ENCODE measurements around the gene CRYBG1. TPM values are rescaled to one million over a fixed set of nuclear protein-coding genes. Genes with fewer than 3 reads are reported as not detected.
"Not testable (repeated sequence)": the region's sequence is repeated elsewhere in the genome, so short reads cannot be mapped to it uniquely, and the experiment has no call there.

Gene CRYBG1
- total RNA-seq, 2 experiments from 2014 or later, result 34.9 to 36.8 TPM

- Mint-ChIP-seq H3K4me1 (ENCODE audit: low read depth) (peaks cover 64% of the 10 kb centered on the region), H3K4me3 (peak overlapping the region; percentile 81), H3K27ac (peak overlapping the region; percentile 95), H3K9me3 (ENCODE audit: insufficient read depth) (no peaks in the 10 kb centered on the region), H3K36me3 (ENCODE audit: low read depth) (peaks cover 17% of the 10 kb centered on the region), H3K27me3 (ENCODE audit: low read depth) (peaks cover 2% of the 10 kb centered on the region)
- ChIA-PET CTCF (interaction anchor here (0.9 to 8.3 kb wide), 20 partner anchors 9 to 485 kb away, joined by 3 to 156 read pairs (median 7); no protein-coding TSS in a partner anchor), POLR2A (interaction anchor here (0.6 to 6.8 kb wide), 12 partner anchors 10 to 533 kb away, joined by 3 to 146 read pairs (median 3); partner anchors contain the start of gene ATG5)
- peak; percentile 72 for ATAC-seq
- peak; percentile 89 for DNase-seq
Measured at GRCh38 chr6:106512048-106512967, 151.8 kb downstream of the CRYBG1 start.

DNA sequence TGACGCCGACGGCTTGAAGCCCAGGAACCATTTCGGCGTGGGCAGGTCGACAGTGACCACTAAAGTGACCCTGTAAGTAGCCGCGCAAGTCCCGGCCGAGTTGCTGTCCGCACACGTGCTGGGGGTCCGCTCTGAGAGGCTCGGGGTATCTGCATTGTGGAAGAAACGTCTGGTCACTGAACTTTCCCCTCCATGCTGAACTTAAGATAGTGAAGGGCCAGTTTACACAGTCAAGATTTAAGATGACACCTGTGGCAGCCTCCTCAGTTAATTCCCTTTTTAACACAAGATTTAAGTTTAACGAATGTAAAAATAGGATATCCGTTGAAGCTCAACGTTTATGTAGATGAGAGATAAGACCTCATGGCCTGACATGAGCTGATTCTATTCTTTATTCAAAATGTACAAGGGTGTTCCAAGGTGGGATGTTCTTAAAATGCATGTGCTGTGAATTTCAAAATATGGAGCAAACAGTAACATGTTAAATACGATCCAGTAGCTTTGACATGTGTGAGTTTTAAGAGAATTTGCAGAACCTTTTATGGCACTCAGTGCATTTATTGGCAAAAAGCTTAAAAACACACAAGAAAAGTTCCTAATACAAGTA, 152.6 kb downstream of the CRYBG1 start:
- Mint-ChIP-seq H3K9me3 (ENCODE audit: insufficient read depth) (no peaks in the 10 kb centered on the region), H3K4me1 (ENCODE audit: low read depth) (peaks cover 69% of the 10 kb centered on the region), H3K27me3 (ENCODE audit: low read depth) (peaks cover 2% of the 10 kb centered on the region), H3K4me3 (peak overlapping the region; percentile 81), H3K27ac (peak overlapping the region; percentile 95), H3K36me3 (ENCODE audit: low read depth) (peaks cover 20% of the 10 kb centered on the region)
- DNase-seq (no peak), ATAC-seq (no peak)
- CTCF ChIA-PET, result interaction anchor here (0.8 to 8.3 kb wide), 16 partner anchors 9 to 467 kb away, joined by 3 to 156 read pairs (median 10); no protein-coding TSS in a partner anchor
- POLR2A ChIA-PET, result interaction anchor here (0.9 to 6.8 kb wide), 7 partner anchors 10 to 188 kb away, joined by 3 to 146 read pairs (median 3); partner anchors contain the start of gene ATG5

GRCh38 chr6:106513808-106514582, 153.5 kb downstream of the CRYBG1 start:
- CTCF ChIA-PET, result interaction anchor here (0.8 to 8.3 kb wide), 9 partner anchors 9 to 69 kb away, joined by 3 to 156 read pairs (median 30); no protein-coding TSS in a partner anchor
- ATAC-seq (no peak), DNase-seq (no peak)
- Mint-ChIP-seq H3K9me3 (ENCODE audit: insufficient read depth) (no peaks in the 10 kb centered on the region), H3K4me3 (peak overlapping the region; percentile 81), H3K4me1 (ENCODE audit: low read depth) (peaks cover 65% of the 10 kb centered on the region), H3K36me3 (ENCODE audit: low read depth) (peaks cover 20% of the 10 kb centered on the region), H3K27ac (peak overlapping the region; percentile 95), H3K27me3 (ENCODE audit: low read depth) (no peaks in the 10 kb centered on the region)
- POLR2A ChIA-PET, result interaction anchor here (2.3 to 6.8 kb wide), 3 partner anchors 9 to 189 kb away, joined by 6 to 146 read pairs (median 25); partner anchors contain the start of gene ATG5

DNA sequence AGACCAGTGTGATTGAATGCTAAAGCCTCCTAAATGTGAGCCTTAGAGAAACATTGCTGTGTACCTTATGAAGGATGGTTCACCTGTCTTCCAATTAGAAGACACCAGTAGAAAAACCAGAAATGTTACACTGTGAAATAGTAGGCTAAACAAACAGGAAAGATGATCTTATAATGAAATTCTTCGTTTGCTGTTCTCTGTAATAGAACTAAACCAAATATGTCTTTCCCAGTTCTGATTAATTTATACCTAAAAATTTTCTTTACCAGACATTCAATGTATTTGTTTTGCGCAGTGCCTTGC, 154.0 kb downstream of the CRYBG1 start:
- DNase-seq, result no peak
- Mint-ChIP-seq H3K27me3 (ENCODE audit: low read depth) (no peaks in the 10 kb centered on the region), H3K9me3 (ENCODE audit: insufficient read depth) (no peaks in the 10 kb centered on the region), H3K27ac (peak overlapping the region; percentile 95), H3K4me1 (ENCODE audit: low read depth) (peaks cover 64% of the 10 kb centered on the region), H3K4me3 (peak overlapping the region; percentile 81), H3K36me3 (ENCODE audit: low read depth) (peaks cover 20% of the 10 kb centered on the region)
- no peak for ATAC-seq
- POLR2A ChIA-PET, result interaction anchor here (6.8 kb wide), 1 partner anchor 8 kb away, joined by 146 read pairs; no protein-coding TSS in a partner anchor
- CTCF ChIA-PET, result interaction anchor here (5.7 to 8.3 kb wide), 3 partner anchors 8 to 50 kb away, joined by 35 to 156 read pairs (median 127); no protein-coding TSS in a partner anchor

GRCh38 chr6:106515582-106515981, 155.1 kb downstream of the CRYBG1 start:
- ATAC-seq; DNase-seq; H3K27ac Mint-ChIP-seq; H3K27me3 Mint-ChIP-seq (ENCODE audit: low read depth); POLR2A ChIA-PET; H3K9me3 Mint-ChIP-seq (ENCODE audit: insufficient read depth); H3K4me3 Mint-ChIP-seq: not testable (repeated sequence)
- Mint-ChIP-seq H3K4me1 (ENCODE audit: low read depth) (peaks cover 63% of the 10 kb centered on the region), H3K36me3 (ENCODE audit: low read depth) (peaks cover 20% of the 10 kb centered on the region)
- CTCF ChIA-PET, result interaction anchor here (1.7 kb wide), 1 partner anchor 482 kb away, joined by 3 read pairs; no protein-coding TSS in a partner anchor

- DNase-seq (no peak), ATAC-seq (no peak)
- Mint-ChIP-seq H3K27ac (peak overlapping the region; percentile 82), H3K4me1 (ENCODE audit: low read depth) (peaks cover 57% of the 10 kb centered on the region), H3K9me3 (ENCODE audit: insufficient read depth) (no peaks in the 10 kb centered on the region), H3K27me3 (ENCODE audit: low read depth) (no peaks in the 10 kb centered on the region), H3K36me3 (ENCODE audit: low read depth) (peaks cover 27% of the 10 kb centered on the region), H3K4me3 (peak overlapping the region; percentile 52)
- ChIA-PET CTCF (interaction anchor here (1.3 to 1.7 kb wide), 2 partner anchors 50 to 481 kb away, joined by 3 to 6 read pairs; no protein-coding TSS in a partner anchor), POLR2A (interaction anchor here (0.6 kb wide), 1 partner anchor 104 kb away, joined by 3 read pairs; no protein-coding TSS in a partner anchor)
Measured at GRCh38 chr6:106516616-106517015, 156.1 kb downstream of the CRYBG1 start.

DNA sequence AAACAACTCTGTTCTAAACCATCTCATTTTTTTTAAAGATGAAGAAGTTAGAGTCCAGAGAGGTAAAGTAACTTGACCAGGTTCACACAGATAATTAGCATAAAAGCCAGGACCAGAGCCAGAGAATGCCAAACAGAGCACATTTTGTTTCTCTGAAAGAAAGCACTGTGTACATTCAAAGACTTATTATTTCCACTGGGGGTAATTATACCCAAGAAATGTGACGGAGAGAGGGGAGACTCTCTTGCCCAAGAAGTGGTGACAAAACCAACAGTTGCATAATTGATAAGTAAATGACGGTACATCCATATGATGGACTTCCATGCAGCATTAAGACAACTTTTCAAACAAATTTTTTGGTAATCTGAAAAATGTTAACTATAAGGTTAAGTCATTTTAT, 157.2 kb downstream of the CRYBG1 start:
- no peaks in the 10 kb centered on the region for H3K9me3 Mint-ChIP-seq (ENCODE audit: insufficient read depth)
- peaks cover 37% of the 10 kb centered on the region for H3K36me3 Mint-ChIP-seq (ENCODE audit: low read depth)
- H3K4me1 Mint-ChIP-seq (ENCODE audit: low read depth), result peaks cover 66% of the 10 kb centered on the region
- H3K27ac Mint-ChIP-seq, result peak overlapping the region; percentile 70
- peak overlapping the region; percentile 29 for H3K4me3 Mint-ChIP-seq
- no peak for ATAC-seq
- DNase-seq, result no peak
- CTCF ChIA-PET, result no interaction called here
- no peaks in the 10 kb centered on the region for H3K27me3 Mint-ChIP-seq (ENCODE audit: low read depth)
- POLR2A ChIA-PET, result no interaction called here

GRCh38 chr6:106518748-106519147, 158.2 kb downstream of the CRYBG1 start:
- ChIA-PET CTCF (interaction anchor here (0.6 to 7.7 kb wide), 5 partner anchors 7 to 74 kb away, joined by 3 to 156 read pairs (median 5); no protein-coding TSS in a partner anchor), POLR2A (interaction anchor here (1.1 to 7.5 kb wide), 4 partner anchors 7 to 92 kb away, joined by 4 to 146 read pairs (median 14); no protein-coding TSS in a partner anchor)
- Mint-ChIP-seq H3K4me1 (ENCODE audit: low read depth) (peaks cover 69% of the 10 kb centered on the region), H3K4me3 (peak overlapping the region; percentile 97), H3K9me3 (ENCODE audit: insufficient read depth) (no peaks in the 10 kb centered on the region), H3K27ac (peak overlapping the region; percentile 99), H3K36me3 (ENCODE audit: low read depth) (peaks cover 35% of the 10 kb centered on the region), H3K27me3 (ENCODE audit: low read depth) (no peaks in the 10 kb centered on the region)
- no peak for DNase-seq
- ATAC-seq, result no peak

GRCh38 chr6:106519460-106520394, 159.2 kb downstream of the CRYBG1 start:
- ATAC-seq, result peak; percentile 65
- ChIA-PET POLR2A (interaction anchor here (1.1 to 7.5 kb wide), 7 partner anchors 8 to 421 kb away, joined by 3 to 146 read pairs (median 4); partner anchors contain the start of gene ATG5), CTCF (interaction anchor here (0.6 to 7.7 kb wide), 7 partner anchors 8 to 75 kb away, joined by 3 to 156 read pairs (median 5); no protein-coding TSS in a partner anchor)
- Mint-ChIP-seq H3K4me3 (peak overlapping the region; percentile 97), H3K4me1 (ENCODE audit: low read depth) (peaks cover 67% of the 10 kb centered on the region), H3K27ac (peak overlapping the region; percentile 99), H3K27me3 (ENCODE audit: low read depth) (no peaks in the 10 kb centered on the region), H3K9me3 (ENCODE audit: insufficient read depth) (no peaks in the 10 kb centered on the region), H3K36me3 (ENCODE audit: low read depth) (peaks cover 33% of the 10 kb centered on the region)
- peak; percentile 88 for DNase-seq
